HG03457 (cell line): ENCODE results near the gene FAM163B.

Source experiments
- ATAC-seq: cut with Tn5 transposase; IDR thresholded peaks from one replicate; pipeline ENCODE4 v1.9.1; 2021; ENCODE audit warnings: moderate number of reproducible peaks; ENCODE audit not compliant: unreplicated experiment

The FAM163B gene

DNA sequence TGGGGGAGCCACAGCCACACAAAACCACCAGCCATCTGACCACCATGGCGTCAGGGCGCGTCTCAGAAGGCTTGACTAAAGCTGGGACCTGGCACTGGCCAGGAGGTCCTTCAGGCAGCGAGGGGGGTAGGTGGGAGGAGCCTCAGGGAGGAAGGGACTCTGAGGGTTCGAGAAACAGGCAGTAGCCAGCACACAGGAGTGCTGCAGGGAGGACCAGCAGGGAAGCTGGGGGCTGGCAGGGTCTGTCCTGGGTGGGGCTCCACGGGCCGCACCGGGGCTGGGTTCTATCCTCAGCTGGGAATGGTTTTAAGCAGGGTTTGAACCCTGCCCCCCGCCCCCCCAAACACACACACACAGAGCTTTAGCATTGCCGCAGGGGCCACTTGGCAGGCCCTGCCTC is 7.4 kb downstream of the FAM163B start:
- ATAC-seq, result no peak

DNA sequence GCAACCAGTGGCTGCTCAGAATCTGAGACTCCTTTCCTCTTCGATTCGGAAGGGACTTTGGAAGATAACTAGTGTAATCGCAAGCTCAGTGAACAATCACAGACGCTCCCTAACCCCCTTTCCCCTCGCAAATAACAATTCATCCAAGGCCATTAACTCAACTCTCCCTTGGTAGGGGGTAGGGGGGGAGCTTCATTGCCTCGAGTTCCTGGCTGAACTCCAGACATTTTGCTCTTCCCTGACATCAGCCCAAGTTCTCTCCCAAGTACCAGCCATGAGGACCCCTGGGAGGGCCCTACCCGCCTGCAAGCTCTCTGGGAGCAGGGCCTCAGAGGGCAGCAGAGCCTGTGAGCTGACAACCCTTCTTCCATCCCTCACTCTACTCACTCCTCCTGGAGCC is 8.4 kb downstream of the FAM163B start:
- ATAC-seq, result no peak

DNA sequence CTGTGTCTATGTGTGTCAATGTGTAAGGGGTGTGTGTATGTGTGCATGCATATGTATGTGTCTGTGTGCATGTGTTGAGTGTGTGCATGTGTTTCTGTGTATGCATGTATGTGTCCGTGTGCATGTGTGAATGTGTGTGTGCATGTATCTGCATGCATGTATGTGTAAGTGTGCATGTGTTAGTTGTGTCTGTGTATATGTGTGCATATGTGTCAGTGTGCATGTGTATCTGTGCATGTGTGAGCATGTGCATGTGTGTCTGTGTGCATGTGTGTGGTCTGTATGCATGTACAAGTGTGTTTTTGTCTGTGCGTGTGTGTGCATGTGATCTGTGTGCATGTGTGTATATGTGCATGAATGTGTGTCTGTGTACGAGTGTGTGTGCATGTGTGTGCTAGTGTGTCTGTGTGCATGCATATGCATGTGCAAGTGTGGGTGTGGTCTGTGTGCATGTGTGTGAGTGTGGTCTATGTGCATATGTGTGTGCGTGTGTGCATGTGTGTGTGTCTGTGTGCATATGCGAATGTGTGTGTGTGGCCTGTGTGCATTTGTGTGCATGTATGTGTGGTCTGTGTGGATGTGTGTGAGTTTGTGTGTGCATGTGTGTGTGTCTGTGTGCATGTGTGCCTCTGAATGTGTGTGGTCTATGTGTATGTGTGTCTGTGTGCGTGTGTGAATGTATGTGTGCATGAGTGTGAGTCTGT is 9.6 kb downstream of the FAM163B start:
- ATAC-seq, result no peak

DNA sequence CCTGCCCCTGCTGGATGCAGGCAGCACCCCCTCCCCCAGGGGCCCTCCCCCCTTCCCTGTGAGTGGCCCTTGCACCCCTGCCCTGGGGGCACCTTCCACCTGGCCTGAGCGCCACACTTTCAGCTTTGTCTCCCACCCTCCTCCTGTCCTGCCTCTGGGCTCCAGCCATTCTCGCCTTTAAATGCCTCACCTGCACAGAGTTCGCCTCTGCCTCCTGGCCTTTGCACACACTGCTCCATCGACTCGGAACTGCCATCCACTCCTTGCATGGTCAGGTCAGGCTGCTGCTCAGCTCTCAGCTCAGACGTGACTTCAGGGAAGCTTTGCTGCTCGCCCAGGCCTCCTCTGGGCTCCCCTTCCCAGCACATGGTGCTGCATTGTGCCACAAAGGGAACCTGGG is 10.2 kb downstream of the FAM163B start:
- ATAC-seq, result no peak

DNA sequence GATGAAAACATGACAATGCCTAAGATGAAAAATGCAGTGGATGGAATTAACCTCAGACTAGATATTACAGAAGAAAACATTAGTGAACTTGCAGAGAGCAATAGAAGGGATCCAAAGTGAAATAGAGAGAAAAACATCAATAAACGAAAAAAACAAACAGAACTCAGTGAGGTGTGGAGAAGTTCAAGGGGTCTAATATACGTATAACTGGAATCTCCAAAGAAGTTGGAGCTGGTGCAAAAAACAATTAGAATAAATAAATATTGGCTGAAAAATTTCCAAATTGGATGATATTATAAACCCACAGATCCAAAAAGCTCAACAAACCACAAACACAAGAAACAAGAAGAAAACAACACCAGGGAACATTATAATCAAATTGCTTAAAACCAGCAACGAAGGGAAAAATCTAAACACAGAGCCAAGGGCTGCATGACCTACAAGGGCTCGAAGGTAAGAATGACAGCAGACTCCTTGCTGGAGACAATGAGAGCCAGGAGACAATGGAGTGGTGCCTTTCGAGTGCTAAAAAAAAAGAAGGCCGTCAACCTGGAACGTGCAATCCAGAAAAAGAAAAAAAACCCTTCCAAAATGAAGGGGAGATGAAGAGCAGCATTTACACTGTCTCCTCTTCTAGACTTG is 11.8 kb downstream of the FAM163B start:
- no peak for ATAC-seq

DNA sequence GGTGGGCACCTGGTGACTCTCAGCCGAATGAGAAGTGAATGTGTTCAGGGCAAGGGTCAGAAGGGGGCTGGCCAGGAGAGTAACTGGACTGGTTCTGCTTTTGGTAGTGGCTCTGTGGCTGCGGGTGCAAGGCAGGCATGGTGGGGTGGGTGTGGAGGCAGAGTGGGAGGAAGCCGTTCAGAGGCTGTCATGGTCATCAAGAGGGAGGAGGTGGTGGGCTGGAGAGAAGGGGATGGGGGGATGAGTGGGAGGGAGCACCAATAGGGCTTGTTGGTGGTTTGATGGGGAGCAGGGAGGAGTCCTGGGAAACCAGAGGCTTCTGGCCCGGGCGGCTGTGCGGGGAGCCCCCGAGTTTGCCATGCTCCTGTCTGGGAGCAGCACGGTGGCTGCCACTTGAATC is 13.3 kb downstream of the FAM163B start:
- no peak for ATAC-seq

DNA sequence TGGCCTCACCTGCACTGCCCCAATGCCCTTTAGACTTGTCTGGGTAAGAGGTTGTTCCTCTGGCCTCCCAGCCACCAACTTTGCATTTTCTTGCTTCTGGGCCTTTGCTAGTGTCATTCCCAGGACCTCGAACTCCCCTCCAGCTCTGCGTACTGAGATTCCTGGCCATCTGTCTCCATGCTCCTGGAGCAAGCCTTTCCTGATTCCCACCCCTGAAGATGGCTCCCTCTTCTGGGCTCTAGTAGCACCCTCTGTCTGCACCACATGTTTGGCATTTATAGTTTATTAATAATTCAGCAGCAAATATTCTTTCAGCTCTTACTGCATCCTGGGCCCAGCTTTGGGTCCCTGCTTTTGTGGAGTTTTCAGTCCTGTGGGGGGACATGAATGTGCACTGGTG is 14.9 kb downstream of the FAM163B start:
- no peak for ATAC-seq

DNA sequence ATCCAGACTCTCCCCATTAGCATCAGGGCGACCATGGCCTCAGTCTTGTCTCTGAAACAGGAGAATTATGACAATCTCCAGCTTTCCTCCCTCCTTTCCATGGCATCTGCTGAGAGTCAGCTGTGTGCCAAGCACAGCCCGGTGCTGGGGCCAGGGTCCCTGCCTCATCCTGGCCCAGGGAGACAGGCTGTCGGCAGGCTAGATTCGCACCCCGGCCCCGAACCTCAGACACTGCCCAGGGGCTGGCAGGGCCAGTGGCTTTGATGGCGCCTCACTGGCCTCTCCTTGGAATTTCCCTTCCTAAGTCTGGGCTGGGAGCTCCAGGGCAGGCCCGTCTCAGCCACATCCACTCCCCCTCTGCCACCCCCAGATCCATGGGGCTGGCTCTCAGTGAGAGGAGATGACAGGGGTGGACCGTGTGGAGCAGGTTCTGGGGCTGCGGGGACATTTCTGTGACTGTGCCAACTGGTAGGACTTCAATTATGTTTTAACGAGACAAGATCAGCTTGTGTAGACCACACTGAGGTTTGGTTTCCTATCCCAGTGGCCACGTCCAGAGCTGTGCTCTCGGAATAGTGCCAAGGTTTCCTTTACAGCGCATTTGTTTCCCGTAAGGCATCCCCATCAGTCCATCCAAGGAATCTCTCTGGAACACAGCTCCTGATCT is 15.5 kb downstream of the FAM163B start:
- no peak for ATAC-seq

DNA sequence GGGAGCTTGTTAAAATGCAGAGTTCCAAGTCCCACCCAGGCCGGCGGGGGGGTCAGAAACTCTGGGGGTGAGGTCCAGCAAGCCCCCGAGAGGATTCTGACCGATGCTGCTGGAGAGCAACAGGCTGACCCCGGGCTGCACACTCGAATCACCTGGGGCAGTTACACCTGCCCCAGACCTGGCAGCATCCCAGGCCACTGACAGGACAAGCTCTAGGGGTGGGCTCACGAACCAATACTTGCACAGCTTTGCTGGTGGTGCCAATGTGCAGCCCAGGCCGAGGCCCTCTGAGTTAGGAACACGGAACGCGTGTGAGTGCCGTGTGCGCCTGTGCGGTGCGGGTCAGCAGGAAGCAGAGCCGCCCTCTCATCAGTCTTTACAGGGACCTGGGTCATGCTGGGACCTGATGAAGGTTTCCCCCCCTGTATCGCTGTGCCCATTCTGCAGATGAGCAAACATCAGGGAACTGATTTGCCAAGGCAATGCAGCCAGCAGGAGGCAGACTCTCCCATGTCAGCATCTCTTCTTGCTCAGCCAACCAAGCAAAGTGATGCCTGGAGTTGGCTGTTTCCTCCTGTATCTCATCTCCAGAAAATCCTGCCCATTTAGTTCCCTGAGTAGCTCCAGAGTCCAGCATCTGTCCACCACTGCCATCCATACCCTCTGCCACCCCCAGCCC is 16.3 kb downstream of the FAM163B start:
- no peak for ATAC-seq

DNA sequence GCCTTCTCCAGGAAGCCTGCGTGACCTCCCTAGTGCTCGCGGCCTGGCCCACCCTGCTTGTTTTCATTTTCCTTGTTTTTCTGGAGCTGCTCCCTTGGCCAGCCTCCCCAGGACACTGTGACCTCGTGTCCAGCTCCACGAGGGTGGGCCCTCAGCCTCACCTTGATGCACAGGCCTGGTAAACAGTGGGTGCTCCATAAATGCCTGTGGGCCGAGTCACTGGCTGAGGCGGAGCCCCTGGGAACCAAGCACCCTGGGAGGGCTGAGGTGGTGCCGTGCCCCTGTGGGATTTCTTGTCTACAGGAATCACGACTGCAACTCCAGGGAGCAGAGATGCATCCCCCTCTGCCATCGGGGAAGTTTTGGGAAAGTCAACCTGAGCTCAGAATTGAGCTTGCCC is 17.2 kb downstream of the FAM163B start:
- no peak for ATAC-seq

DNA sequence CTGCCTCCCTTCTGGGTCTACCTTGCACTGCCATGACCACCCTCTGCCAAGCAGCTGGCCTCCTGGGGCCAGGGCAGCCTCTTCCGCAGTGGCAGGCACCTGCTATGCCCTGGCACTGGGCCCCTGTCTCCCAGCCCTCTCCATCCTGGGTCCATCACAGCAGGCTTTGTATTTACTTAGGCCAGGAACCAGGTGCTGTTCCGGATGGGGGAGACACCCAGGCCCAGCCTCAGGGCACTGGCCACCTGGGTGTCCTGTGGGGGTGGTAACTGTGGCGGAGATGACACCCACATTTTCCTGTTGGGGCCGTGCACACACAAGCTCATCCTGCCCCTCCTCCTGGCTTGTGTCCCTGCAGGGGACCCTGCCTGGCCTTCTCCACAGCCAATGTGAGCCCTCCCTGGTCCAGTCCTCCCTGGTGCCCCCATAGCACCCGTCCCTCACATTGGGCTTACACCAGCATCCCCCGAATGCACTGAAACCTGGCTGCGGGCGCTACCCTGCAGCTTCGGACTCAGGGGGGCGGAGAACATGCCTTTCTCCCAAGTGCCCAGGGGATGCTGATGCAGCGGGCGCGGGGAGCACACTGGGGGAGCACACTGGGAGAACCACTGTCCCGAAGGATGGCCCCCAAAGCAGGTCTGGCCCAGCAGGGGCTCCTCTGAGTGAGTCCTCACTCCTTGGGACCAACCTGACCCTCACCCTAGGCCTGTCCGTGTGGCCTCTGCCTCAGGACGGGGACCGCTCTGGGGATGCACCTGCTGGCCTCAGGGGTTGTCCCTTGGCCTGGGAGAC is 17.9 kb downstream of the FAM163B start:
- ATAC-seq, result no peak

DNA sequence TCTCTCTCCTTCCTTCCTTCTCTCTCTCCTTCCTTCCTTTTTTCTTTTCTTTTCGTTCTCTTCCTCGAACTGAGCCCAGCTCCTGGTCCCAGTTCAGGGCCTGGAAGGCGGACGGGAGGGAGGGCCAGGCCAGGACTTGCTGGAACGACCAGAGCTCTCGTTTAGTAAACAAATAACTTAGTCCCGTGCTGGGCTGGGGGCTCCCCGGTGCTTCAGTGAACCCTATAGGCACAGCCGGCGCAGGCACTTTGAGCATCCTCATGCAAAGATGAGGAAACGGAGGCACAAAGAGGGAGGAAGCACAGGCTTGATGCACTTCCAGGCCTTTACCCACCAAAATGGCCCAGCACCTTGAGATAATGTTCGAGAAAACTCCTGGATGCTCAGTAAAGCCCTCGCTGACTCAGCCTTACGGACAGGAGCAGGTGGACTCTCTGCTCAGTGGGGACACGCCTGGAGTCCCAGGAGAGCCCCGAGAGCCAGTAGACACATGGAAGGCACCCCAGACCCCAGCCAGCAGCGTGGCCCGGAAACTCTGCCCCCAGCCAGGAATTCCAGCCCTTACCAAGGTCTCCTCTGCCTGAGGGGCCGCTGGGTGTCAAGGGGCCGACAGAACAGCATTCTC is 18.8 kb downstream of the FAM163B start:
- ATAC-seq, result no peak

DNA sequence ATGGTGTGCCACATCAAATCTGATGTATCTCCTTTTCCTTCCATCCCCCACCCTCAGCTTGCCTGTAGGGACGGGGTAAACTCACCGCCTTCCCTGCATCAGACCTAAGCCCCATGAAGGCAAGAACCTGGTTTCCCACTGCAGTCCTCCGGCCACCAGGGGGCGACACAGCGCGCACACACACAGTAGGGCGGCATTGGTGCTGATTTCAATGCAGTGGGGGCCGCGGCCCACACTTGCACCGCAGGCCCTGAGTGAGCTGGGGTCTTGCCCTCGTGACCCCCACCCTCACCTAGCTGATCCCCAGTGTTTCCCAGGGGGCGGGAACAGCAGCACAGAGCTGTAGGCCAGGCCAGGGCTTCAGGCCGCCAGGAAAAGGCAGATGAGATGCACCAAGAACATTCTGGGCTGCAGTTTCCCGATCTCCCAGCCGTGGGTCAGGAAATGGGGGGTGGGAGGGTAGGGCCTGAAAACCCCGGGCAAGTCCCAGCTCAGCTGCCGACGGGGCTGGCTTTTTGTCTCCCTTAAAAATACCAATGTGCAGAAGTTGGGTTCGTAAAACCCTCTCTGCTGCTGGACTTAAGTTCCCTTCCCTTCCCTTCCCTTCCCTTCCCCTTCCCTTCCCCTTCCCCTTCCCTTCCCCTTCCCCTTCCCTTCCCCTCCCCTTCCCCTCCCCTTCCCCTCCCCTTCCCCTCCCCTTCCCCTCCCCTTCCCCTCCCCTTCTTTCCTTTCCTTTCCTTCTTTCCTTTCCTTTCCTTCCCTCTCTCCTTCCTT is 19.5 kb downstream of the FAM163B start:
- no peak for ATAC-seq

DNA sequence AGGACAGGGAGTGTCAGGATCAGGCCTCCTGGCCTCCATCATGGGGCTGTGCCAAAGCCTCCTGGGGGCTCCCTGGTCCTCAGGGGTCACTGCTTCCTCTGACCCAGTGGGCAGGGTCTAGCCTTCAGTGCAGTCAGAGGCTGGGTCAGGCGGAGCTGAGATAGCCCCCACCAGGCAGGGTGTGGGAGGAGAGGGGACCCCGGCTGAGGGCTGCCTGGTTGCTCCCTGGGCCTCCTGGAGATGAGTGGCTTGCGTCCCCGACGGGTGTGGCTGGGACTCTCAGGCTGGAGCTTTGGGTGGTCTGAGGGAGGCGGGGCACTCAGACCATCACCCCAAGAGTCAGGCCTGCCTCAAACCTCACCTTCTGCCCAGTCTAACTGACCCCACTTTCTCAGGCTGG is 21.7 kb downstream of the FAM163B start:
- ATAC-seq, result no peak

DNA sequence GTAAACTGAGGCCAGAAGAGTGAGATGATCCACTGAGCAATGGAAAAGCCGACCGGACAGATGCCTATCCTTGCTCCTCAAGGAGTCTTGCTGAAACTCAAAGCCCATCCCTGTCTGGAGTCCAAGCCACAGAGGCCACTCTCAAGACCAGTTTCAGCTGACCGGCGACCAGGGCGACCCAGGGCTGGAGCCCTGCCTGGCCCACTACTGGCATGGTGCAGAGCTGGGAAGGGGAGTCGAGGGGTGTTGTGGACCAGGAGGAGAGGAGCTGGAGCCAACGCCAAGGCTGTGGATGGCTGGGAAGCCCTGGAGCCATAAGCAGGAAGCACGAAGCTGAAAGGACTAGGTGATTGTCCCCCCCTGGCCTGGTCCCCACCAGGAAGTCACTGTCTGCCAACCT is 22.1 kb downstream of the FAM163B start:
- ATAC-seq, result no peak

DNA sequence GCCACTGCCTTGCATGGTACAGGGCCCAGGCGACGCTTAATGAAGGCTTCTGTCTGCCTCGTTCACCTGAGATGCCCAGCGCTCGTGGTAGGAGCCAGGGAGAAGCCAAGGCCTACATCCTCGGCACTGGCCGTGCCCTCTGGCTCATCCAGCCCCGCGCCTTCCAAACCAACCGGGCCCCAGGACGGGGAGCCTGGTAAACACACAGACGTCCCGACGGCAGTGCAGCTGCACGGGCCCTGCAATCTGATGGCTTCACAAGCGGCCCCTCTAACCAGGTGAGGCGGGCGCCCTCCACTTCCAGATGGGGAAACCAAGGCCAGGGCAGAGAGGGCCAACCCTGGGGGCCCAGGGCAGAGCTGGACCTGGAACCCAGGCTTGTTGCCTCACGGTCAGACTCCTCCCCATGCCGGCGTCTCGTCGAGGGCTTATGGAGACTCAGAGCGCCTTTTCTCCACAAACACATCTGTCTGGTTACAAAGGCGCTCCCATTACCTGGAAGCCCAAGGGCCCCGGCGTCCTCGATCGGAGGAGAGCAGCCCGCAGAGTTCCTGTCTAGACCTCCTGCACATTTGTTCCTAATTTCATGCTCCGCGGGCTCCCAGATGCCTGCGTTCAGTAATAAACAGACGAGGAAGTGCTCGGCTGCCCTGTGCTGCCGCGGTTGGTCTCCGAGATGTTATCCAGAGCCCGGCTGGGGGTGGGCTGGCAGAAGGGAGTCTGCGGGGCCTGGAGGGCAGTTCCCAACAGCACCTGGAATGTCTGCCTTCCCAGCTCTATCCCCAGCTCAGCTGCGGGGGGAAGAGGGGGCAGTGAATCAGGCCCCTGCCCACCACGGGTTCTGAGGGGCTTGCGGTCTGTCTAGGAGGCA is 23.5 kb downstream of the FAM163B start:
- ATAC-seq, result no peak

DNA sequence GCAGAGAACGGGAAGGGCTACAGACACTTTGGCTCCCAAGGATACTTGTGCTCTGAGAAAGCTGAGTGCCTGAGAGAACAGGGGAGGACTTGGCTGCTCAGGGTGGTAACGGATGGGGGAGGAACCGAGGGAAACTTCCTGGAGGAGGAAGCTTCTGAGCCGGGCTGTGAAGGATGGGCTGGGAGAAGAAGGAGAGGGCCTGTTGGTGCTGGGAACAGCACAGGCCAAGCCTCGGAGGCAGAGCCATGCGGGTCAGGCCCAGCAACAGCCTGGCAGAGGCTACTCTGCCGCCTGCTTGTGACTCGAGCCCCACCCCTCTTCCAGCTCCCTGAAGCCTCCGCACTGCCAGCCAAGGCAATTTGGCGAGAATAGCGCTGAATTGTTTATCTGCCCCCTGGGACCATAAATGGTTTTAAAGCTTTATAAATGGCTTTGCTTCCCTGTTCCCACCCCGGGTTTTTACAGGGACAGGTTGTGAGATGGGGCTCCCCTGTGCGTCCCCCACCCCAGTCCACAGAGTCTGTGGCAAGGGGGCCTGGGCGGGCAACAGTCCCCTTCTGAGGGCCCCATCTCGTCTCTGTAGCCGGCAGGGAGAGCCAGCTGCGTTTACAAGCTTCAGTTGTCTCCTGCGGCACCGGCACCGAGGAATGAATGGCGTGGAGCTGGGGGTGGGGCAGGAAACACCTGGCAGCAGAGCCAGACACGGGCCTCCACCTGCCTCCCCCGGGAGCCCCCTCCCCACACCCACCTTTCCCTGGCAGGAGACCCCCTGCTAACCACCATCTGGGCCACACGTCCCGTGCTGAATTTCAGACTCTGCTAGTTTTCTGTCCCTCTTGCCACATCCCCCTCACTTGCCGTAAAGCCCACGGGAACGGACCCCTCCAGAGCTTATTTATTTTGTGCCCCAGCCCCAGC is 24.4 kb downstream of the FAM163B start:
- no peak for ATAC-seq

DNA sequence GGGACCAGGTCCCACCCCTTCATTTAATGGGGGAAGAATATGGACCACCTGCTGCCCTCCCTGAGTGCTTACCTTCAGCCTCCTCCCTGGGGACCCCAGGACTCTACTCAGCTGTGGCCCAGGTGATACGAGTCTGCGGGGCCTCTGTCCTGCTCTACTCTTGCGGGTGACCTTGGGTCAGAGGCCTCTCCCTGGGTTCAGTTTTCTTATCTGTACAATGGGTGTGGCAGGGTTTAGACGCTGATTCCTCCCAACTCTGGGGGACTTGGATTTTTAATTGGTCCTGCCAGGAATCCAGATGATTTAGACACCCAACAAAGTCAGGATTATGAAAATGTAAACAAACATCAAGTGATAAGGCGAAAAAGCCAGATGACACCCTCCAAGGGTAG is 25.0 kb downstream of the FAM163B start:
- ATAC-seq, result no peak
